Upper lobe of left lung (tissue), 4 donors: ENCODE results near the gene POLA2.

Experiments used
- EP300 ChIP-seq, 4 donors: sonication (generic); formaldehyde crosslinking; IDR thresholded peaks; one replicate each; pipeline ENCODE4 v1.5.1; 2017; ENCODE audit warnings: antibody characterized with exemption in 4 of 4, control low read depth in 2 of 4
- POLR2A ChIP-seq, 4 donors: fragments of 450-650 bp; IDR thresholded peaks; one replicate each; pipeline ENCODE4 v1.5.1; 2016 to 2017; ENCODE audit warnings: antibody characterized with exemption in 4 of 4, mild to moderate bottlenecking in 2 of 4
- POLR2AphosphoS5 ChIP-seq, 2 donors: sonication (generic); formaldehyde crosslinking; IDR thresholded peaks; one replicate each; pipeline ENCODE4 v1.5.1; 2017; ENCODE audit warnings: antibody characterized with exemption in 2 of 2
- TF ChIP-seq, protein P1 (sequence below), 6 experiments: fragments of 450-650 bp in 4 of 6; fragments of 200-600 bp in 2 of 6; sonication (generic) in 2 of 6; IDR thresholded peaks; one replicate each; pipeline ENCODE4 v1.5.1; 2016 to 2019; ENCODE audit warnings: antibody characterized with exemption in 6 of 6

DNA sequence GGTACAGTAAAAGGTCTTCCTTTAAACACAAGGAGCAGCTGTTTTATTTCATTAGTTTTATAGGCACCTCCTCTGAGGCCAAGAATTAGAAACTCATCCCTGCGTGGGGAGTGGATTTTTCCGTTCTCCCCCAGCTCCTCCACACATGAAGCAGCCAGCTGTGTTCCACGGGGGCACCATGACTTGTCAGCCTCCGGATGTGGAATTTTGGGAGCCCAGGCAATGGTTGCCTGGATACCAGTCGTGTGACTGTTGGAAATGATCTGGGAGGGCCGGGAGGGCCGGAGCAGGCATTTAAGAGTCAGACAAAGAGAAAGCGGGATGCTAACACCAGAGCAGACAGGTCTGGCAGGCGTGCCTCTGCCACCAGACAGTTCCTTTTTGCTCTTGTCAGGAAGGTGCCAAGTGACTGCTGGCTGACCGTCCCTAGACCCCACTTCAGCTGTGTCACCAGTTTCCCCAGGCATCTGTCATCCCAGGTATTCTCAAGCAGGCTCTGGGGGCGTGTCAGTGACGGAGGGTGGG is 37.0 kb downstream of the POLA2 start:
- TF ChIP-seq, protein P1, sequence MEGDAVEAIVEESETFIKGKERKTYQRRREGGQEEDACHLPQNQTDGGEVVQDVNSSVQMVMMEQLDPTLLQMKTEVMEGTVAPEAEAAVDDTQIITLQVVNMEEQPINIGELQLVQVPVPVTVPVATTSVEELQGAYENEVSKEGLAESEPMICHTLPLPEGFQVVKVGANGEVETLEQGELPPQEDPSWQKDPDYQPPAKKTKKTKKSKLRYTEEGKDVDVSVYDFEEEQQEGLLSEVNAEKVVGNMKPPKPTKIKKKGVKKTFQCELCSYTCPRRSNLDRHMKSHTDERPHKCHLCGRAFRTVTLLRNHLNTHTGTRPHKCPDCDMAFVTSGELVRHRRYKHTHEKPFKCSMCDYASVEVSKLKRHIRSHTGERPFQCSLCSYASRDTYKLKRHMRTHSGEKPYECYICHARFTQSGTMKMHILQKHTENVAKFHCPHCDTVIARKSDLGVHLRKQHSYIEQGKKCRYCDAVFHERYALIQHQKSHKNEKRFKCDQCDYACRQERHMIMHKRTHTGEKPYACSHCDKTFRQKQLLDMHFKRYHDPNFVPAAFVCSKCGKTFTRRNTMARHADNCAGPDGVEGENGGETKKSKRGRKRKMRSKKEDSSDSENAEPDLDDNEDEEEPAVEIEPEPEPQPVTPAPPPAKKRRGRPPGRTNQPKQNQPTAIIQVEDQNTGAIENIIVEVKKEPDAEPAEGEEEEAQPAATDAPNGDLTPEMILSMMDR (IDR thresholded peaks at IDR 0.05) = no peak
- TF ChIP-seq POLR2AphosphoS5 (IDR thresholded peaks at IDR 0.05) (peak in 1 of 2 donors; percentile 9), EP300 (IDR thresholded peaks at IDR 0.05) (no peak), POLR2A (IDR thresholded peaks at IDR 0.05) (no peak)
